Measurements from ENCODE around the gene SMIM35.

SMIM35 gene

DNA sequence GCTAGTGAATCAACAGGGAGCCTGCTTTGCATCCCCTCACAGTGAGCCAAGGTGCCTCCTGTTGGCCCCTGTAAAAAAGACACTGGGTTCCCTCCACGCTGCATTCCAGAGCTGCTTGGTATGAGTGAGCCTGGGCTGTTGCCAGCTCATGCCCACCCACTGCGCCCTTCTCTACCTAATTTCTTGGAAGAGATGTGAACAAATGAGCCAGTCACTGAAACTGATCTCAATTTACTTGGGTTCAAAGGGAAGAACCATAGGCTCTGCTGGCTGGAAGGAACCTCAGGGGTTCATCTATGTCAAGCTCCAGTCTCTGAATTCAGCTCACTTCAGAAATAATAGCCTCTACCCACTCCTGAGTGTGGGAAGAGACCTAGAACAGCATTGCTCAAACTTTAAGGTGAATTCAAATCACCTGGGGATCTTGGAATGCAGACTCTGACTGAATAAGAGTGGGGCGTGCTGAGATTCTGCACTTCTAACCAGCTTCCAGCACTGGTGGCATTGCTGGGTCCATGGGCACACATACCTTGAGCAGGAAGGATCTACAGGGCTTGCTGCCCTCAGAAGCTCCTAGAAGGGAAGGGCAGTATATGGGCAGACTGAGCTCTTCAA, 15.2 kb downstream of the SMIM35 start:
- Histone ChIP-seq H3F3A (ENCODE audit: insufficient read depth) (no peaks in the 10 kb centered on the region), H2AFZ (ENCODE audit: low read depth, low read length, severe bottlenecking) (no peak overlapping the region), H3K4me2 (ENCODE audit: low read depth, low read length, poor library complexity, severe bottlenecking) (no peak overlapping the region), H3K9me2 (replicated peaks; ENCODE audit: insufficient read depth, low read length) (no peaks in the 10 kb centered on the region), H3K4me3 (ENCODE audit: insufficient read depth, low read length, poor library complexity, severe bottlenecking) (no peak overlapping the region), H3K27me3 (ENCODE audit: low read length) (no peaks in the 10 kb centered on the region), H3K9ac (ENCODE audit: low read length) (no peak overlapping the region), H3K27ac (ENCODE audit: low read depth, low read length) (no peak overlapping the region), H3K79me2 (ENCODE audit: insufficient read depth, low read length) (no peaks in the 10 kb centered on the region), H3K9me3 (ENCODE audit: insufficient read depth, low read length) (no peaks in the 10 kb centered on the region), H4K20me1 (ENCODE audit: low read depth, low read length) (no peaks in the 10 kb centered on the region), H3K36me3 (ENCODE audit: low read length) (no peaks in the 10 kb centered on the region)
- TF ChIP-seq EZH2phosphoT487 (conservative IDR thresholded peaks at IDR 0.05; ENCODE audit: low read length): no peak
- TF ChIP-seq, protein P1, sequence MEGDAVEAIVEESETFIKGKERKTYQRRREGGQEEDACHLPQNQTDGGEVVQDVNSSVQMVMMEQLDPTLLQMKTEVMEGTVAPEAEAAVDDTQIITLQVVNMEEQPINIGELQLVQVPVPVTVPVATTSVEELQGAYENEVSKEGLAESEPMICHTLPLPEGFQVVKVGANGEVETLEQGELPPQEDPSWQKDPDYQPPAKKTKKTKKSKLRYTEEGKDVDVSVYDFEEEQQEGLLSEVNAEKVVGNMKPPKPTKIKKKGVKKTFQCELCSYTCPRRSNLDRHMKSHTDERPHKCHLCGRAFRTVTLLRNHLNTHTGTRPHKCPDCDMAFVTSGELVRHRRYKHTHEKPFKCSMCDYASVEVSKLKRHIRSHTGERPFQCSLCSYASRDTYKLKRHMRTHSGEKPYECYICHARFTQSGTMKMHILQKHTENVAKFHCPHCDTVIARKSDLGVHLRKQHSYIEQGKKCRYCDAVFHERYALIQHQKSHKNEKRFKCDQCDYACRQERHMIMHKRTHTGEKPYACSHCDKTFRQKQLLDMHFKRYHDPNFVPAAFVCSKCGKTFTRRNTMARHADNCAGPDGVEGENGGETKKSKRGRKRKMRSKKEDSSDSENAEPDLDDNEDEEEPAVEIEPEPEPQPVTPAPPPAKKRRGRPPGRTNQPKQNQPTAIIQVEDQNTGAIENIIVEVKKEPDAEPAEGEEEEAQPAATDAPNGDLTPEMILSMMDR (IDR thresholded peaks at IDR 0.05; ENCODE audit: insufficient read depth, low read length, poor library complexity, severe bottlenecking): no peak

DNA sequence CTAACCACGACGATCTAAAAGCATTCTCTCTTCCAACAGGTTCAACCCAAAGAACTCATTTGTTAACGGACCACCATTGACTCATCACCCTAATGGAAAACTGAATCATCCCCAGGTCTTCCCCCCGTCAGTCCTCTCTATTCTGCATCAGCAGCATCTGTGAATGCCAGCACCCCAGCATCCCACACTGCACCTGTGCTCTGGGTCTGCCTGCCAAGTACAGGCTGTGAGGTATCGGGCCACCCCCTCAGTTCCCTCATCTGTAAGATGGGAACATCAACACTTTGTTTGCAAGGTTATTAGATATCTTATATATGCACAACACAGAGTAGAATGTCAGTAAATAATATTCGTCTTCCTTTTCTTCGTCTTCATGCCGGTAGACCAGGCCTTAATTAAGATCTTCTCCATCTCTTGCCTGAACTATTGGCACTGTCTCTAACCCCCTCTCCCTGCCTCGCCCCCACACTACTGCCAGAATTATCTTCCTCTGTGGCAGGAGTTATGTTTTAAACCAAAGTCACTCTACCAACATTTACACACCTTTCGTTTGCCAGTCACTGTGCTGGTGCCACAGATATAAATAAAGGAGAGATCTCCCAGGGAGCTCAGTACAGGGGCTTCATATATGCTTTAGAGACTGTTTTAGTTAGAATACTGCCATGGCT, 17.7 kb downstream of the SMIM35 start:
- Histone ChIP-seq H2AFZ (ENCODE audit: low read depth, low read length, severe bottlenecking) (no peak overlapping the region), H3K79me2 (ENCODE audit: insufficient read depth, low read length) (no peaks in the 10 kb centered on the region), H3K4me2 (ENCODE audit: low read depth, low read length, poor library complexity, severe bottlenecking) (no peak overlapping the region), H3K27ac (ENCODE audit: low read depth, low read length) (no peak overlapping the region), H3K27me3 (ENCODE audit: low read length) (no peaks in the 10 kb centered on the region), H3F3A (ENCODE audit: insufficient read depth) (no peaks in the 10 kb centered on the region), H3K4me3 (ENCODE audit: insufficient read depth, low read length, poor library complexity, severe bottlenecking) (no peak overlapping the region), H3K9me3 (ENCODE audit: insufficient read depth, low read length) (no peaks in the 10 kb centered on the region), H3K9me2 (replicated peaks; ENCODE audit: insufficient read depth, low read length) (no peaks in the 10 kb centered on the region), H3K9ac (ENCODE audit: low read length) (no peak overlapping the region), H4K20me1 (ENCODE audit: low read depth, low read length) (no peaks in the 10 kb centered on the region), H3K36me3 (ENCODE audit: low read length) (no peaks in the 10 kb centered on the region)
- TF ChIP-seq, protein P1 (IDR thresholded peaks at IDR 0.05; ENCODE audit: insufficient read depth, low read length, poor library complexity, severe bottlenecking): no peak
- TF ChIP-seq EZH2phosphoT487 (conservative IDR thresholded peaks at IDR 0.05; ENCODE audit: low read length): no peak

DNA sequence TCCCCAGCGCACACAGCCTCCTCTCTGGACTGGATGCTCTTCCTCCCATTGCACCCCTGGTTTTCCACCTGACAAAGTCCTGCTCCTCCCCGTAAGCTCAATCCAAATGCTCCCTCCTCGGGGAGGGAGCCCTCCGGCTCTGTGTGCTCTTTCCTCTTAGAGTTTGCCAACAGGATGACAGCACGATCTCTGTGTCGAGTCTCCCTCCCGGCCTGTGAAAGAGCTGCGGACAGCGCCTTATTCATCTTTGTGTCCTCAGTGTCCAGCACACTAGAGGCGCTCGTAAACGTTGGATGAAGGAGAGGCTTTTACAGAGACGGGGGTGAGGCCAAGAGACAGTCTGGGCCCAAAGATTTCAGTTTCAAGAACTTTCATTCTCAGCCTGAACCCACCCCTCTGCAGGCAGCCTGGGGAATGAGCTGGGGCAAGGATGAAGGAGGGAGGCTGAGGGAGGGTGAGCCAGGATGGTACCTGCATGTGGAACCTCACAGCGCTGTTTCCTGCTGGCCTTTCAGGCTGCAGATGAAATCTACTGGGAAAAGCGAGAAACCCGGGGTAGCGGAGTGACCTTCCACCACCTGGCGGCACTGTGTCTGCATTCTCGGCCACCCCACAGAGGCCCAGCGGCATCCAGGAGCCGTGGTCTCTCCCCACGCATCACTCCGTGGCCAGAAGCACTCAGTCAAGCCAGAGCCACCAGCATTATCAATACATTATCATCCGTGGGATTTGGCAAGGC, 18.4 kb downstream of the SMIM35 start:
- Histone ChIP-seq H4K20me1 (ENCODE audit: low read depth, low read length) (no peaks in the 10 kb centered on the region), H3F3A (ENCODE audit: insufficient read depth) (no peaks in the 10 kb centered on the region), H3K27me3 (ENCODE audit: low read length) (no peaks in the 10 kb centered on the region), H3K9me2 (replicated peaks; ENCODE audit: insufficient read depth, low read length) (no peaks in the 10 kb centered on the region), H3K4me3 (ENCODE audit: insufficient read depth, low read length, poor library complexity, severe bottlenecking) (no peak overlapping the region), H3K4me2 (ENCODE audit: low read depth, low read length, poor library complexity, severe bottlenecking) (no peak overlapping the region), H3K9me3 (ENCODE audit: insufficient read depth, low read length) (no peaks in the 10 kb centered on the region), H3K27ac (ENCODE audit: low read depth, low read length) (no peak overlapping the region), H3K9ac (ENCODE audit: low read length) (no peak overlapping the region), H3K79me2 (ENCODE audit: insufficient read depth, low read length) (no peaks in the 10 kb centered on the region), H2AFZ (ENCODE audit: low read depth, low read length, severe bottlenecking) (no peak overlapping the region), H3K36me3 (ENCODE audit: low read length) (no peaks in the 10 kb centered on the region)
- TF ChIP-seq EZH2phosphoT487 (conservative IDR thresholded peaks at IDR 0.05; ENCODE audit: low read length): no peak
- TF ChIP-seq, protein P1 (IDR thresholded peaks at IDR 0.05; ENCODE audit: insufficient read depth, low read length, poor library complexity, severe bottlenecking): no peak

Data from SU-DHL-6 (cell line).